Measurements from ENCODE around the gene STX16.
A peak's percentile ranks its signal among the peaks of the same experiment; 100 is the strongest.
"Not testable (repeated sequence)": the region's sequence is repeated elsewhere in the genome, so short reads cannot be mapped to it uniquely, and the experiment has no call there.

STX16 gene

GRCh38 chr20:58637466-58638213 is 13.4 kb upstream of the STX16 start:
- no peak for DNase-seq

- DNase-seq, result no peak
These were observed 12.5 kb upstream of the STX16 start for GRCh38 chr20:58638467-58639181.

- no peak for DNase-seq
These were observed 11.6 kb upstream of the STX16 start for GRCh38 chr20:58639182-58640146.

GRCh38 chr20:58640446-58640845 is 10.6 kb upstream of the STX16 start:
- no peak for DNase-seq

- no peak for DNase-seq
These were observed 8.6 kb upstream of the STX16 start for GRCh38 chr20:58642441-58642840.

- not testable (repeated sequence) for DNase-seq
These were observed 8.2 kb upstream of the STX16 start for GRCh38 chr20:58642896-58643295.

- no peak for DNase-seq
These were observed 5.6 kb upstream of the STX16 start for GRCh38 chr20:58645412-58645968.

GRCh38 chr20:58646257-58646656 is 4.8 kb upstream of the STX16 start:
- no peak for DNase-seq

GRCh38 chr20:58646703-58647102 is 4.4 kb upstream of the STX16 start:
- no peak for DNase-seq

- peak; percentile 26 for DNase-seq
These were observed 3.8 kb upstream of the STX16 start for GRCh38 chr20:58647162-58647795.

- DNase-seq, result no peak
These were observed 3.1 kb upstream of the STX16 start for GRCh38 chr20:58647796-58648501.

GRCh38 chr20:58648502-58648825 is 2.6 kb upstream of the STX16 start:
- not testable (repeated sequence) for DNase-seq

- DNase-seq, result peak; percentile 41
These were observed 1.5 kb upstream of the STX16 start for GRCh38 chr20:58649288-58650180.

GRCh38 chr20:58650181-58650775 is 805 bp upstream of the STX16 start:
- peak; percentile 39 for DNase-seq

- DNase-seq, result no peak
These were observed 469 bp downstream of the STX16 start for GRCh38 chr20:58651559-58651945.

- peak; percentile 85 for DNase-seq
These were observed 993 bp downstream of the STX16 start for GRCh38 chr20:58651946-58652605.

- DNase-seq, result peak; percentile 37
These were observed 1.7 kb downstream of the STX16 start for GRCh38 chr20:58652606-58653294.

GRCh38 chr20:58654337-58654736 is 3.3 kb downstream of the STX16 start:
- DNase-seq, result no peak

Measured in CD4-positive, alpha-beta T cell treated with Interleukin-12 subunit alpha and Interleukin-12 subunit beta, for 1 hour (primary cell).